AG20443 (cell line): ENCODE results near the gene C5orf52.
"Not testable (repeated sequence)": the region's sequence is repeated elsewhere in the genome, so short reads cannot be mapped to it uniquely, and the experiment has no call there.

Experiments
- DNase-seq: peaks from one replicate; pipeline ENCODE4 v3.0.0; 2012; ENCODE audit warnings: low spot score, mixed read lengths

C5orf52 gene

GRCh38 chr5:157670662-157671591 is at the start of gene C5orf52:
Gene C5orf52, plus strand, starts transcription at chr5:157671533. Its CDS starts 82 bp downstream, at chr5:157671615.
- peak; percentile 69 for DNase-seq

- DNase-seq = no peak
These were observed 47.2 kb upstream of the C5orf52 start for GRCh38 chr5:157624144-157624543.

- no peak for DNase-seq
These were observed 44.5 kb upstream of the C5orf52 start for GRCh38 chr5:157626831-157627230.

- no peak for DNase-seq
These were observed 41.0 kb upstream of the C5orf52 start for GRCh38 chr5:157630341-157630740.

- DNase-seq = no peak
These were observed 30.8 kb upstream of the C5orf52 start for GRCh38 chr5:157640406-157641066.

GRCh38 chr5:157648275-157648990 is 22.9 kb upstream of the C5orf52 start:
- DNase-seq = no peak

GRCh38 chr5:157649101-157649500 is 22.2 kb upstream of the C5orf52 start:
- DNase-seq = no peak

GRCh38 chr5:157650991-157651611 is 20.2 kb upstream of the C5orf52 start:
- DNase-seq = no peak

- DNase-seq = peak; percentile 82
These were observed 19.5 kb upstream of the C5orf52 start for GRCh38 chr5:157651623-157652376.

- DNase-seq = no peak
These were observed 19.0 kb upstream of the C5orf52 start, which contains the start of gene SOX30 for GRCh38 chr5:157652377-157652692. Gene SOX30, minus strand, starts transcription at chr5:157652438. Its CDS starts 360 bp downstream, at chr5:157652078.

- no peak for DNase-seq
These were observed 13.8 kb upstream of the C5orf52 start for GRCh38 chr5:157657516-157657915.

GRCh38 chr5:157658893-157659292 is 12.4 kb upstream of the C5orf52 start:
- DNase-seq = no peak

GRCh38 chr5:157659868-157660660 is 11.3 kb upstream of the C5orf52 start:
- DNase-seq = no peak

- peak; percentile 79 for DNase-seq
These were observed 5.8 kb upstream of the C5orf52 start for GRCh38 chr5:157665467-157666070.

GRCh38 chr5:157668356-157668755 is 3.0 kb upstream of the C5orf52 start:
- no peak for DNase-seq

GRCh38 chr5:157669701-157670097 is 1.6 kb upstream of the C5orf52 start:
- DNase-seq = no peak

GRCh38 chr5:157671592-157672330 is 428 bp downstream of the C5orf52 start:
- no peak for DNase-seq

- no peak for DNase-seq
These were observed 1.6 kb downstream of the C5orf52 start for GRCh38 chr5:157672976-157673375.

GRCh38 chr5:157674351-157674750 is 3.0 kb downstream of the C5orf52 start:
- not testable (repeated sequence) for DNase-seq
